Measurements from ENCODE around the gene STXBP6.

STXBP6 gene

GRCh38 chr14:25090716-25091454 lies 40.9 kb upstream of the STXBP6 start (continued):
- TF ChIP-seq TCF4 (CRISPR knock-in tag; IDR thresholded peaks at IDR 0.05; ENCODE audit: borderline replicate concordance) (no peak), CSRNP3 (CRISPR knock-in tag; IDR thresholded peaks at IDR 0.05) (no peak), BACH2 (CRISPR knock-in tag; IDR thresholded peaks at IDR 0.05; ENCODE audit: borderline replicate concordance) (no peak), ZC3H10 (CRISPR knock-in tag; IDR thresholded peaks at IDR 0.05) (no peak), ZNF8 (CRISPR knock-in tag; IDR thresholded peaks at IDR 0.05) (no peak)

GRCh38 chr14:25090256-25090655 lies 40.3 kb upstream of the STXBP6 start:
- no peak for ATAC-seq

GRCh38 chr14:25089496-25089895 lies 39.5 kb upstream of the STXBP6 start:
- ATAC-seq, result no peak
- no peak for TF ChIP-seq ZFP3 (CRISPR knock-in tag; IDR thresholded peaks at IDR 0.05)
- TF ChIP-seq GLIS3 (CRISPR knock-in tag; IDR thresholded peaks at IDR 0.05), result no peak
- no peak for TF ChIP-seq BACH2 (CRISPR knock-in tag; IDR thresholded peaks at IDR 0.05; ENCODE audit: borderline replicate concordance)
- TF ChIP-seq CSRNP3 (CRISPR knock-in tag; IDR thresholded peaks at IDR 0.05), result no peak
- no peak for TF ChIP-seq POU6F1 (CRISPR knock-in tag; IDR thresholded peaks at IDR 0.05; ENCODE audit: borderline replicate concordance, low read depth)
- TF ChIP-seq ZNF8 (CRISPR knock-in tag; IDR thresholded peaks at IDR 0.05), result no peak
- no peak for TF ChIP-seq ARNTL (CRISPR knock-in tag; IDR thresholded peaks at IDR 0.05; ENCODE audit: borderline replicate concordance, low read depth)
- TF ChIP-seq RARB (CRISPR knock-in tag; IDR thresholded peaks at IDR 0.05), result no peak
- TF ChIP-seq CREB5 (CRISPR knock-in tag; IDR thresholded peaks at IDR 0.05; ENCODE audit: low read depth), result no peak
- TF ChIP-seq ISL1 (CRISPR knock-in tag; IDR thresholded peaks at IDR 0.05), result no peak
- TF ChIP-seq TSHZ2 (CRISPR knock-in tag; IDR thresholded peaks at IDR 0.05), result no peak
- TF ChIP-seq TCF4 (CRISPR knock-in tag; IDR thresholded peaks at IDR 0.05; ENCODE audit: borderline replicate concordance), result no peak
- no peak for TF ChIP-seq ZFP30 (CRISPR knock-in tag; IDR thresholded peaks at IDR 0.05)

More at GRCh38 chr14:25090256-25090655, 40.3 kb upstream of the STXBP6 start:
- TF ChIP-seq POU6F1 (CRISPR knock-in tag; IDR thresholded peaks at IDR 0.05; ENCODE audit: borderline replicate concordance, low read depth), result no peak
- TF ChIP-seq ISL1 (CRISPR knock-in tag; IDR thresholded peaks at IDR 0.05), result no peak
- TF ChIP-seq GLIS3 (CRISPR knock-in tag; IDR thresholded peaks at IDR 0.05), result no peak
- no peak for TF ChIP-seq PPARA (CRISPR knock-in tag; IDR thresholded peaks at IDR 0.05; ENCODE audit: borderline replicate concordance)
- no peak for TF ChIP-seq ZFP3 (CRISPR knock-in tag; IDR thresholded peaks at IDR 0.05)
- TF ChIP-seq ZC3H10 (CRISPR knock-in tag; IDR thresholded peaks at IDR 0.05), result no peak
- TF ChIP-seq RARB (CRISPR knock-in tag; IDR thresholded peaks at IDR 0.05), result no peak
- TF ChIP-seq CSRNP3 (CRISPR knock-in tag; IDR thresholded peaks at IDR 0.05), result no peak
- TF ChIP-seq CREB5 (CRISPR knock-in tag; IDR thresholded peaks at IDR 0.05; ENCODE audit: low read depth), result no peak
